ENCODE measurements around the gene CD96.

GRCh38 chr3:111667170-111667569, 125.2 kb downstream of the CD96 start:
- TF ChIP-seq CTCF (IDR thresholded peaks at IDR 0.05; ENCODE audit: poor library complexity, severe bottlenecking) (no peak), EP300 (conservative IDR thresholded peaks at IDR 0.05; ENCODE audit: poor library complexity, severe bottlenecking) (no peak), TAF1 (IDR thresholded peaks at IDR 0.05; ENCODE audit: low read depth) (no peak)
